HG03354 (cell line): ENCODE measurements around the gene HES3.

Source experiments
- ATAC-seq: cut with Tn5 transposase; IDR thresholded peaks from one replicate; pipeline ENCODE4 v1.9.1; 2021; ENCODE audit warnings: mild to moderate bottlenecking; ENCODE audit not compliant: unreplicated experiment, poor library complexity, severe bottlenecking

Gene HES3

DNA sequence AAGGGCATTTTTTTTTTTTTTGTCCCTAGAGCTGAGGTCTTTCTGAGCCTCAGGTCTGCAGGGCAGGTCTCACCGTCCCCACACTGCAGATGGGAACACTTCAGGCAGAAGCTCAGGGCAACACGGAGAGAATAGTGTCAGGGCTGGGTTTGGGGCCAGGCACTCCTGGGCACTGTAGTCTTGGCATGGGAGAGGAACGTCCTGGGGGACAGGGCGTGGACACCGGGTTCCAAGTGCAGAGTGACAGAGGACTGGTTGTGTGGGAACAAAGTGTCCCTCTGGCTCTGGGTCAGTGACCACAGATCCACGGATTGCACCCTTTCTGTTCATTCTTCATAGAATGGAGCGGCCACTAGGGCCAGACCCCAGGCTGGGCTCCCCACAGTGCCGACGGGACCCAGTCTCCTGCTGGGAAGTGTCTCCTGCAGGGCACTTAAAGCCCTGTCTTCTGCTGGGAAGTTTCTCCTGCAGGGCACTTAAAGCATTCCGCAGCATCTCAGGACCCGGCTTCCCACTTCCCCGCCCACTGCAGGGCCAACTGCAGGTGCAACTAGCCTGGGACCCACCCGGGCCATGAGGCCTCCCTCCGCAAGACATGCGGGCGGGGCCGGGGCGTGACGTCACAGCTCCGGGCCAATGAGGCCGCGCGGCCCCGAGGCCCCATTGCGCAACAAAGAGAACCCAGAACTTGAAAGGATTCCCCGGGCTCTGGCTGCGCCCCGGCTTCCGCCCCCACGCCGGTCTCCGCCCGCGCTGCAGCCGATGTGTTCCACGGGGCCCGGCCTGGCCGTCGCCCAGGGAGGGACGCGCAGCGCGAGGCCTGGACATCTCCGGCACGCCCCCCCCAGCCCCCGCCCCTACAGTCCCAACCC, 15.7 kb downstream of the HES3 start:
- ATAC-seq: peak; percentile 57

DNA sequence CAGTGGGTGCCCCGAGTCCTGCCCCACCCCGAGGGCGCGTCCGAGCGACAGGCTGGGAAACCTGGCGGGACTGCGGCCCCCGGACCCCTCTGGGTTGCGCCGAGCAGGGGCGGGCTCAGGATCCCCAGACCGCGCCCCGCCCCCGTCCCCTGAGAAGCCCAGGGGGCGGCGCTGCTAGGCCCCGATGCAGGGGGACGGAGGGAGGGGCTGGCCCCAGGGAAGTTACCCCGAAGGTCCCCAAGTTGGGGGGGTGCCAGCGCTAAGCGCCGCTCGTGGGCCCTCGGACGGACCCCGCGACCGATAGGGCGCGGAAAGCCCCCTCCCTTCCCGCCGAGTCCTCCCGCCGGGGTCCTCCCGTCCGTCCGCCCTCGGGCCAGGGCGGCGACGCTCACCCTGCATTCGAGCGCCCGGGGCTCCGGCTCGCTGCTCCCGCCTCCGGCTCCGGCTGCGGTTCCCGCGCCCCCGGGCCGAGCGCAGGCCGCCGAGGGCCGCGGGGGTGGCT, 16.5 kb downstream of the HES3 start:
- peak; percentile 27 for ATAC-seq

DNA sequence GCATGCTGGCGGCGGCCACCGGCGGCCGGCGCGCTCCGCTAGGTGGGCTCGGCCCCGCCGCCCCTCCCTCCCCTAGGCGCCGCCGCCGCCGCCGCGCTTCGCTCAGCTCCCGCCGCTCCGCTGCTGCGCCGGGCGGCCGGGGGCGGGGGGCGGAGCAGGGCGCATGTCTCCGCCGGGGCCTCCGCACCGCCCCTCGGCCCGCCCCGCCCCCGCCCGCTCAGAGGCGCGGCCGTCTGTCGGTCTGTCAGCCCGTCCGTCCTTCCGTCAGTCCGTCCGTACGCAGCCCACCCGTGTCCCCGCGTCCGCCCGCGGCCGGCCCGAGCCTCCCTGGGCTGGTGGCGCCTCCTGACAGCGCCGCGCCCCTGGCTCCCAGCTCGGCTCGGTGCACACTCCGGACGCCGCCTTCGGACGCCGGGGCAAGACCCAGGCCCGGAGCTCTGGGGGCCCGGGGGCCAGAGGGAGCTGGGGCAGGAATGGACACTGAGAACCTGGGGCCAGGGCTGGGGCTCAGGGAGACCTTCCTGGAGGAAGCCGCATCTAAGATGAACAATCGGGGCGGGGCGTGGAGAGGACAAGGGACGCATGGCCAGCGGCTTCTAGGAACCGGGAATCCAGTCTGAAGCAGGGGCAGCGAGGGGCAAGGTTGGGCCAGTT, 17.1 kb downstream of the HES3 start, which contains the start of gene GPR153:
Gene GPR153, minus strand, starts transcription at position 138 of the 654 bp plus-strand sequence. CDS start 6,193 bp downstream, outside the sequence.
- peak; percentile 38 for ATAC-seq

DNA sequence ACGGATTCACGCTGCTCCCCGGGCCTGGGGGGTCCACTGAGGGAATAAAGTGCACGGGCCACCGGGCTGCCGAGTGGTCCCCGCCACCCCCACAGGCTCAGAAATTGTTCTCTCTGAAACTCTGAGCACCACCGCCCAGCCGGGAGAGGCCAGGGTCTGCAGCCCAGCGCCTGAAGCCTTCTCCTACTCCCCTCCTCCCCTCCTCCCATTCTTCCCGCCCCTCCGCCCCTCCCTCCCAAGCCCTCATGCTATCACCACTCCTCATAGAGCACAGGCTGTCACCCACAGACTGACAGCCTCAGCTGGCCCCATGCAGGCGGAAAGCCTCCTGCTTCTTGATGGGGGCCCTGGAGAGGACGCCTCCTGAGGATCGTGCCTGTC, 17.6 kb downstream of the HES3 start:
- ATAC-seq: no peak

DNA sequence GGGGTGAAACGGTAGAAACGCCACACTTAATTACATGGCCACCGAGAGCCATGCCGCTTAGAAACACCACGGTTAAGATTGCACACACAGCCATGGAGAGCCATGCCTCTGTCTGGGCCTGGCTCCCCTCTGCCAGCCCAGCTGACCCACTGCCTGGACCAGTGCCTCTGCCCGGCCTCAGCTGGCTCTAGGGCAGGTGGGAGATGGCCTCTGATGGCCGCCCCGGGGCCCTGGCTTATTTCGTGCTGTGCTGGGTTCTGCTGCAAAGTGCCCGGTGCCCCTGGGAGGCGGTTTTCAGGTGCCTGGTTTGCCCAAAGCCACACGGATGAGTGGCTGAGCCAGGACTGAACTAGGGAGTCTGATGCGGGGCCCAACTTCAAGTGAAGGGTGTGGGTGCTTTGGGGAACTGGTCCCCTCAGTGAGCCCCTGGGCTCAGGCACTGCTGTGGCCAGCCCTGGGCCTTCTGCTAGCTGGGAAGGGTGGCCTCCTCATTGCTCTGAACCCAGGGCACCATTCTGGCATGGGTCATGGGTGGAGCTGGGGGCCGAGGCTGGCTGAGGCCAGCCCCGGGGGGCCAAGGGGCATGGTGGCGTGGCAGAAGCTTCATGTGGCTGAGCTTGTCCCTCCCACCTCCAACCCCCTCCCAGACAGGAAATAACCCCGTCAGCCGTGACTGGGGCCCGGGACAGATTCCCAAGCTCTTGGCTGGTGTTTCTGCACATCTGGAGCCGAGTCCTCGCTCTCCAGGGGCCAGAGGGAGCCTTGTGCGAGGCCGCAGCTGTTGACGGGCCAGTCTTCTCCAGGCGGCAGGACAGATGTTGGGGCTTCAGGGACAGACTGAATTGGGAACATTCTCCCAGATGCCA, 18.8 kb downstream of the HES3 start:
- no peak for ATAC-seq

DNA sequence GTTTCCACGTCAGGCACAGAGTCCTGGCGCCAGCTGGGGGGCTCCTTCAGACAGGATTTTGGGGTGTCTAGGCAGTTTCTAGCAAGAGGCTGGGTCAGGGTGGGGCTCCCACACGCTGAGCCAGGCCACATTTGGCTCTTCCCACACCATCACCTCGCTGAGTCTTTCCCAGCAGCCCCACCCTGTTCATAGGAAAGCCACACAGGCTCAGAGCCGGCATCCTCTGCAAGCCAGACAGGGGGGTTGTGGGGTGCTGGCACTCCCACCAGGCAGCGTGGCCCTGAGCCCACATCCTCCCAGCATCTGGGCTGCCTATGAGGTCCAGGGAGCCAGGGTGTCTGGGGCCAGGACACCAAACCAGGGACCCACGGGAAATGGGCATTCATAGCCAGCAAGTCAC, 19.7 kb downstream of the HES3 start:
- no peak for ATAC-seq

DNA sequence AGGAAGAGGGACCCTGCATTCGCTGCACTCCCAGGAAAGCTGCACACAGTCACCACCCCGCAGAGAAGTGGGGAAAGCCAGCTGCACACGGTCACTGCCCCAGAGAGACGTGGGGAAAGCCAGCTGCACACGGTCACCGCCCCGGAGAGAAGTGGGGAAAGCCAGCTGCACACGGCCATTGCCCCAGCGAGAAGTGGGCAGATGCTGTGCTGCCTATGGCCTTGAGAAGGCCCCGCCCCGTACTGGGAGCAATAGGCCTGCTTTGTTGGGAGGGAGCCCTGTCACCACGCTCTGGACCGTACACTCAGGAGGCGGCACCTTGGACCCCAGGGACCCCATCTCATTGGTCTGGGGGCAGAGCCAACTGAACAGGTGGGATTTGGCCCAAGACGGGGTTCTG, 21.2 kb downstream of the HES3 start:
- ATAC-seq: no peak

DNA sequence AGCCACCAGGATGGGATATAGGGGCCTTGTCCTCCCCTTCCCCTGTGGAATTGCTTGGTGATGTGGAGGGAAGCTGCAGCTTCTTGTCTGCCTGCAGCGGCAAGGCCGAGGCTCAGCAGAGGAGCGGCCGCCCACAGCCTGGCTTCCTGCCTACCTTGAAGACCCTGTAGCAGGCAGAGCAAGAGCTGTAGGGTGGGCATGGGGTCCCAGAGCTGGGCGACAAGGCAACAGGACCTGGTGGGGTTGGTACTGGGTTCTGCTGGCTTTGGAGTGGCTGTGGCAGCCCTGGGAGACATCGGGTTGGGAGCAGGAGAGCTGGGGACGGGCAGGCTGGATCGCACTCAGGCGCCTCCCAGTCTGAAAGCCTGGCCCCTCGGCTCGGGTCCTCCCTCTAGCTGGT, 22.7 kb downstream of the HES3 start:
- no peak for ATAC-seq

DNA sequence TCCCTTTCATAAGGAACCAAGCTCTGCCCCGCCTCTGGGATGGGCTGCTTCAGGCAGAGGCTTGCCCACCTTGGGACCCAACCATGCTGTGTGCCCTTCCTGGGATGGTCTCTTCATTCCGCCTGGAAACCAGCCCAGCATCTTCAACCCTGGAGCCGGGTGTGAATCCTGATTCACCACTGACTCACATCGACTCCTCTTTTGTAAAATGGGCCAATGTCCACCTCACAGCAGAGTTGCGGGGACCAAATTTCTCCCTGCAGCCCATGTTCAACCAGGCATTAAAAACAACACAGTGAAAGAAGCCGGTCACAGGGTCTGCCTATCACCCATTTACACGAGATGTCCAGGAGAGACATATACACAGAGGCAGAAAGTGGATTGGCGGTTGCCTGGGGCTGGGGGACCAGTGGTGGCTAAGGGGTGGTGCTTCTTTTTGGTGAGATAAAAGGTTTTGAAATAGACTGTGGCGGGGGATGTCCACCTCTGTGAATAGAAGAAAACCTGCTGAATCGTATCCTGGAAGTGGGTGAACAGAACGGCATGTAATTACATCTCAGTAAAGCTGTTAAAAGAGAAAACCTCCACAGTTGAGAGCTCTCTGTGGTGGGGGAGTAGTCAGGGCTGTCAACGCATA, 23.8 kb downstream of the HES3 start:
- no peak for ATAC-seq

DNA sequence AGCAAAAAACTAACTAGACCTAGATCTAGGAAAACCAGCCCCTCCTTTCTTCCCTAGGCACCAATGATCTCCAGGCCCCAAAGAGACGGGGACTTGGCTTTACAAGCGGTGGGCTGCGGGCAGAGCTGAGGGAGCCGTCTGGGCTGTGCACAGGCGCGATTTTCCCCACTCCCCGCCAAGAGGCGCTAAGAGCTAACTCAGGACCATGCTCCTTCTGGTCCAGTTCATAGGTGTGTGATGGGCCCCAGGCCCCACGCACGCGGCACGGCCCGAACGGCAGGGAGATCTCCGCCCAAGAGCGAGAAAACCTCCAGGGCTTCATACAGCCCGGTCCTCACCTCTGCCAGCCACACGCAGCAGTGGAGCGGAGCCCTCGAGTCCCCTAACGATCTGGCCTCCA, 24.4 kb downstream of the HES3 start:
- ATAC-seq: no peak

DNA sequence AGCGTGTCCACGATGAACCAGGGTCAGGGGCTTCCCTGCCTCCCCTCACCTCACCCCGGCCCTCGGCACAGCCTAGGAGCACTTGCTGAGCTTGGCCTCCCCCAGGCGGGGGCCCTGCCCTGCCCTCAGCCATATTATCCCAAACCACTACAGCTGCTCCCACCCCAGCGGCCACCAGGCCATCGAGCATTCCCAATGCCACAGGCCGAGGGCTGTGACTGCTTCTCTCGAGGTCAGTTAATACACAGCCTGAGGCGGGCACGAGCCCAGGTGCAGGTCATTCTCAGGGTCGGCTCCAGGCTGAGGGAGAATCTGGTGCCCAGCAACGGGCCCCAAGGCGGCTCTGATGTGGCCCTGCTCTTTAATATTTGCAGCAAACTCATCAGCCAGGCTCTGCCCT, 25.3 kb downstream of the HES3 start:
- ATAC-seq: no peak

DNA sequence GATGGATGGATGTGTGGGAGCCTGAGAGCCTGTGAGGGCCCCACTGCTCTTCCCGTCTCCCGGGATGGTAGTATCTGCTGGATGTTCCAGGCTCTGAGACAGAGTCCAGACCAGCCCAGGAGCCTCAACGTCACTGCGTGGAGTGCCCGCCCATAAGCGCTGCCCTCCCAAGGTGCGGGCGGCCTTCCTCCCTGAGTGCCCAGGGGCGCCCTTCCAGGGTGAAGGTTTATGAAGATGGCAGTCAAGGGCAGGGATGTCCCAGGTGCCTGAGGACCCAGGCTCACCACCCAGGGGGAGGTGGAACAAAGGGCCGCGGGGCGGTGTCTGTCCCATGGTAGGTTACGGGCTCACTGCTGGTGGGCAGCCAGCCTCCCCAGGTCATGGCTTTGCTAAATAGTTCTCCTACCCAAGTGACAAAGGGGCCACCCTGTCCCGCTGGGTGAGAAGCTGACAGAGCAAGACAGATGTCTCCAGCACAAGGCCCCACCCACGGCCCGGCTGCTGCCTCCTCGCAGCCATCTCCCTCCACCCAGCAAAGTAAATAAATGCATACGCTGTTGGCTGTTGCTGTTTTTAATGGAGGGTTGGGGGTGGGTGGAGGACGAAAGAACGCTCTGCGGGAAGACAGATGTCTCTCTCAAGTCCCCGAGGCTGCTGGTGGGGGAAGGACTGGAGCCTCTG, 25.9 kb downstream of the HES3 start:
- no peak for ATAC-seq

DNA sequence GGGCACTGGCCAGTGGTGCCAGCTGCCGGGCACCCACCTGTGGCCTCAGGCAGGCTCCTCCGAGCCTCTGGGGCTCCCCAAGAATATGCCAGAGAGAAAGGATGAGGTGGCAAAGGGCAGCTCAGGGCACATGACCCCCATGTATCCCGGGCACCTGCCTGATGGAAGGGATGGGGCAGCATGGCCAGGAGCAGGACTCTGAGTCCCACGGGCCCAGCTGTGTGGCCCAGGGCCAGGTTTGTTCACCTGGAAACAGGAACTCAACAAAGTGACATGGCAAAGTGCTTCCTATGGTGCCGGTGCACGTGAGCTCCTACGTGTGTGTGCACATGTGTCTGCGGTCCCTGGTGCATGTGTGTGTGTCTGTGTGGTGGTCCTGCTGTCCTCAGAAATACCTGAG, 26.4 kb downstream of the HES3 start:
- ATAC-seq: no peak

DNA sequence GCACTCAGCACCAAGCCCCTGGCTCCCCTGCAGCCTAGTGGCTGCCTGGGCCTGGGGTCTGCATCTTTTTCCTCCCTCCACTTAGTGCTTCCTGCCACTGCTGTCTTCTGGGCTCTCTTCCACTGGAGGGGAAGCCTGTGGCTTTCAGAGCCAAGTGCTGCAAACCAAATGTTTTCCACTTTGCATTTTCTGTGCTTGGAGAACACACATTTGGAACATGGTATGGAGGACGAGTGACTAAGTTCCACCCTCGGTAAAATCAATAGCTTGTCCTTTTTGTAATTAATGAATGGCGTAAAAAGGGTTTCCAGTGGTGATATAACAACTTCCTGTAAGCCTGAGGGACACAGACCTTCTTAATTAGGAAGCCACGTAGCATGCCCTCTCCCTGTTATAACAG, 27.0 kb downstream of the HES3 start:
- no peak for ATAC-seq

DNA sequence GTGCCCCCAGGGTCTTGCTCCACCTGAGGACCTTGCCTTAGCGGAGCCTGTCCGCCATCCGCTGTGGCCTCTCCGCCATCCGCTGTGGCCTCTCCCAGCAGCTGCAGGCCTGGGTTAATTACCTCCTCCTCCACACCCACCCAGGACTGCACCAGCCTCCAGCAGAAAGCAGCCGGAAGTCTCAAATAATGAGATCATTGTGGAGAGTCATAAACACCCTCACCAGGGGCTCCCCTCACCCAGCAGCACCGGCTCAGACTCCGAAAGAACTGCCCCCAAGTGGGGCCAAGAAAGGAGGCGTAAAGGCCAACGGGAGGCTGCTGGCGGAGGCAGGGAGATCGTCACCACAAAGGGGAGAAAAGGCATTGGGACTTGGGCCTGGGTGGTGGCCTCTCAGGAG, 27.6 kb downstream of the HES3 start:
- ATAC-seq: no peak

DNA sequence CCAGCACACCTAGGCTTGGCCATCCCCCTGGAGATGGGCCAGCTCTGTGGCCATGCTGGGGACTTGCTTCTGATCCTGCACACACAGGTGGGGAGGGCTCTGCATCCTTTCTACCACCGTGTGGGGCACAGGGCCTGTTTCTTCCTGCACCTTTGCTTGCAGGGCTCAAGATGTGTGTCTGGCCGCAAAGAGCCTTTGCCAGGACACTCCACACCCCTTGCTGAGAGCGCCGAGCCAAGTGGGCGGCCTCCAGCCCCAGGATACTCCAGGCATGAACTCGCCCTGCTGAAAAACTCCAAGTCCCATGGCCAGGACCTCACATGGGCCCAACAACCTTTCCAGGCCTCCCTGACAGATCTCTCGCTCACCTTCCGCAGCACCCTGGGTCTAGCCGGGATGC, 28.5 kb downstream of the HES3 start:
- no peak for ATAC-seq

DNA sequence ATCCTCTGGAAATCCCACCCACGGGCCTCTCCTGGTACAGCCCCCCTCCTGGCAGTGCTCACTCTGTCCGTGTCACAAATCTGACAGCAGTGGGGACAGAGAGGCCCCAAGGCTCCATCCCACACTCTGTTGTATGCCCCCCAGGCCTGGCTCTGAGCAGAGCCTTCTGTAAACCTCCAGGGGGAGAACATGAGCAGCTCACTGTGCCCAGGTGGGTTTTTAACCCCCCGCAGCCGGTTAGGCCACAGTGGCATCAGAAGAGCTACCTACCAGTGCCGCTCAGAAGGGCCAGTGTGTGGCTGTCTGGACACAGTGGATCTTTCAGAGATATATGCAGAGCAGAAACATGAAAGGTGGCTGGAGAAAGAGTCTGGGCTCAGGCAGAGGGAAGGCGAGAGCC, 28.9 kb downstream of the HES3 start:
- ATAC-seq: no peak

DNA sequence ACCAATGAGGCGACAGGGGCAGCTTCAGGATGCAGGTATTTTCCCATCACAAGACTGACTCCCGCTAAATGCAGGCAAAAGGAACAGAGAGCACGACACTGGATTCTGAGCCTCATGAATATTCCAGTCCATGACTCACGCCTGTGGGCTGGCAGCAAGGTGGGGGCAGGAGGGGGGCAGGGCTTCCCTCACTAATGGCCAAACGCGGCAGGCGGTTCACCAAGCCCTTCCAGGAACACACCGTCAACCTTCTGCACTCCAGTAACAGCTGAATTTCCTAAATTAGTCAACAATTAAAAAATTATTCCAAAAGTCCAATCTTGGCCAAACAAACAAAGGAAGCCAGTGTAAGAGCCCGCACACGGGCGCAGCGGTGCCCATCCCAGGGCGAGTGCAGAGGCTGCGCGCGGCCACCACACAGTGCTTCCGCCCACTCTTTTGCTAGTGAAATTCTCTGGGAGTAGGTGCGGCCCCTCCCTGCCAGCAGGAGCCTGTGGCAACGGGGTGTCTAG, 29.5 kb downstream of the HES3 start:
- ATAC-seq: no peak

DNA sequence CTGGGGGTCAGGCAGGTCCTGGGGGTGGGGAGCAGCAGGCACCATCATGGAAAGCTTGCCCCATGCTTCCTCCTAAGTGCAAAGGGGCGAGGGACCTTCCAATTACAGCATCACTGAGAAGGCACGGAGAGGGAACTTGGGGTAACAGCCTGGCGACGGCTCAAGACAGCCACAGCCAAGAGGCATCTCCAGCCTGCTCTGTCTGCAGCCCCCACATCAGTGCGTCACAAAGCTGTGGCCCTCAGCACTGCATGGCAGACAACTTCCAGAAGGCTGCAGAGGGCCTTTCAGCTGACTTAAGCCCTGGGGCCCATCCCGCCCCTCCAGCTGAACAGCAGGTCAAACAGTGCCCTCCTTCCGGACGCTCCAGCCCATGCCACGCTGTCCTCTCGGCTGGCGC, 30.1 kb downstream of the HES3 start:
- ATAC-seq: no peak
